Measurements from ENCODE around the gene ZC3H12A.
"Not testable (repeated sequence)": the region's sequence is repeated elsewhere in the genome, so short reads cannot be mapped to it uniquely, and the experiment has no call there.

Gene ZC3H12A

GRCh38 chr1:37498872-37499617 is 24.7 kb downstream of the ZC3H12A start:
- DNase-seq (ENCODE audit: low spot score): no peak
- no peak for TF ChIP-seq CTCF (IDR thresholded peaks at IDR 0.05)
- H3K27ac ChIP-seq: no peak overlapping the region
- H3K4me3 ChIP-seq: no peak overlapping the region

- Histone ChIP-seq H3K4me3 (no peak overlapping the region), H3K27ac (no peak overlapping the region)
- DNase-seq (ENCODE audit: low spot score): no peak
- TF ChIP-seq CTCF (IDR thresholded peaks at IDR 0.05): no peak
Observed at GRCh38 chr1:37501661-37502060, 27.3 kb downstream of the ZC3H12A start.

- TF ChIP-seq CTCF (IDR thresholded peaks at IDR 0.05): no peak
- Histone ChIP-seq H3K27ac (no peak overlapping the region), H3K4me3 (no peak overlapping the region)
- no peak for DNase-seq (ENCODE audit: low spot score)
Observed at GRCh38 chr1:37502104-37502503, 27.7 kb downstream of the ZC3H12A start.

GRCh38 chr1:37502791-37503190 is 28.4 kb downstream of the ZC3H12A start:
- not testable (repeated sequence) for H3K27ac ChIP-seq; DNase-seq (ENCODE audit: low spot score); H3K4me3 ChIP-seq

- TF ChIP-seq CTCF (IDR thresholded peaks at IDR 0.05): no peak
- no peak overlapping the region for H3K27ac ChIP-seq
- DNase-seq (ENCODE audit: low spot score): no peak
- no peak overlapping the region for H3K4me3 ChIP-seq
Observed at GRCh38 chr1:37506740-37507139, 32.4 kb downstream of the ZC3H12A start.

GRCh38 chr1:37509181-37509580 is 34.8 kb downstream of the ZC3H12A start:
- no peak for TF ChIP-seq CTCF (IDR thresholded peaks at IDR 0.05)
- no peak overlapping the region for H3K4me3 ChIP-seq
- no peak for DNase-seq (ENCODE audit: low spot score)
- H3K27ac ChIP-seq: no peak overlapping the region

GRCh38 chr1:37513795-37514349 is 39.5 kb downstream of the ZC3H12A start:
- no peak for TF ChIP-seq CTCF (IDR thresholded peaks at IDR 0.05)
- no peak for DNase-seq (ENCODE audit: low spot score)
- Histone ChIP-seq H3K4me3 (peak overlapping the region; percentile 98), H3K27ac (peak overlapping the region; percentile 82 to 96)
